Body of pancreas (tissue), 4 donors: ENCODE measurements around the gene SRPX2. TPM values are rescaled to one million over a fixed set of nuclear protein-coding genes. Genes with fewer than 3 reads are reported as not detected.
A peak's percentile ranks its signal among the peaks of the same experiment; 100 is the strongest.

Source experiments
- ATAC-seq: fragments of 150-250 bp; one replicate; pipeline ENCODE4 v1.9.1; 2016
- DNase-seq, 4 donors: peaks; one replicate each; pipeline ENCODE4 v3.0.0-alpha.2; 2019
- H3K27ac ChIP-seq, 4 donors: fragments of 200-600 bp; sonication (generic); 1 replicate in 3 of 4; 2 replicates in 1 of 4; pipeline versions ENCODE4 v1.5.1 to v1.6.1; 2016 to 2019; ENCODE audit warnings: mild to moderate bottlenecking in 1 of 4, mixed read lengths in 1 of 4, moderate library complexity in 1 of 4
- H3K27me3 ChIP-seq, 2 donors: fragments of 200-600 bp; sonication (generic); one replicate each; pipeline ENCODE4 v1.6.0; 2016; ENCODE audit warnings: mild to moderate bottlenecking in 1 of 2
- H3K36me3 ChIP-seq, 2 donors: fragments of 200-600 bp; sonication (generic); replicated peaks in 1 of 2; 2 replicates each; pipeline ENCODE4 v1.5.1; 2016; ENCODE audit warnings: low read depth in 2 of 2; ENCODE audit not compliant: insufficient read depth in 1 of 2
- H3K4me1 ChIP-seq: fragments of 200-600 bp; sonication (generic); one replicate; pipeline ENCODE4 v1.6.0; 2016
- H3K4me3 ChIP-seq, 2 donors: fragments of 200-600 bp; sonication (generic); 1 replicate in 1 of 2; 2 replicates in 1 of 2; pipeline ENCODE4 v1.5.1; 2016 to 2019
- H3K9me3 ChIP-seq, 3 donors: fragments of 200-600 bp; sonication (generic); 1 replicate in 2 of 3; 2 replicates in 1 of 3; pipeline ENCODE4 v1.5.1; 2016
- POLR2A ChIP-seq, 3 donors: fragments of 450-650 bp; IDR thresholded peaks; one replicate each; pipeline ENCODE4 v1.6.1; 2016; ENCODE audit warnings: antibody characterized with exemption in 3 of 3, mild to moderate bottlenecking in 2 of 3
- WGBS, 2 donors: methylation state at CpG; one replicate each; pipeline ENCODE4 v1.1.5; 2017; 5-methylcytosine and 5-hydroxymethylcytosine counted together
- intact Hi-C: fragments of 100-400 bp; cut with DNase I; formaldehyde crosslinking; loops from one replicate; pipeline ENCODE4 v1.15.1; 2023
- total RNA-seq, 2 donors: library from RNA; depleted of rRNA; stranded (reverse); fragments of >200 nt; gene quantifications; one replicate each; pipeline ENCODE4 v1.1.0, GENCODE V29; 2016
- TF ChIP-seq, protein P1 (sequence below), 7 experiments: fragments of 450-650 bp in 4 of 7; fragments of 200-600 bp in 3 of 7; sonication (generic) in 3 of 7; IDR thresholded peaks; one replicate each; pipeline ENCODE4 v1.5.1; 2016 to 2019; ENCODE audit warnings: antibody characterized with exemption in 7 of 7

Gene SRPX2
- total RNA-seq, 2 donors from 2014 or later, result 8.6 to 15.5 TPM

GRCh38 chrX:100680756-100681155 lies 36.8 kb downstream of the SRPX2 start:
- no peaks in the 10 kb centered on the region for H3K9me3 ChIP-seq
- intact Hi-C loops, result no loop called here
- no peaks in the 10 kb centered on the region for H3K27me3 ChIP-seq
- H3K27ac ChIP-seq, result no peak overlapping the region
- H3K36me3 ChIP-seq, result no peaks in the 10 kb centered on the region
- TF ChIP-seq POLR2A (IDR thresholded peaks at IDR 0.05), result no peak
- TF ChIP-seq, protein P1, sequence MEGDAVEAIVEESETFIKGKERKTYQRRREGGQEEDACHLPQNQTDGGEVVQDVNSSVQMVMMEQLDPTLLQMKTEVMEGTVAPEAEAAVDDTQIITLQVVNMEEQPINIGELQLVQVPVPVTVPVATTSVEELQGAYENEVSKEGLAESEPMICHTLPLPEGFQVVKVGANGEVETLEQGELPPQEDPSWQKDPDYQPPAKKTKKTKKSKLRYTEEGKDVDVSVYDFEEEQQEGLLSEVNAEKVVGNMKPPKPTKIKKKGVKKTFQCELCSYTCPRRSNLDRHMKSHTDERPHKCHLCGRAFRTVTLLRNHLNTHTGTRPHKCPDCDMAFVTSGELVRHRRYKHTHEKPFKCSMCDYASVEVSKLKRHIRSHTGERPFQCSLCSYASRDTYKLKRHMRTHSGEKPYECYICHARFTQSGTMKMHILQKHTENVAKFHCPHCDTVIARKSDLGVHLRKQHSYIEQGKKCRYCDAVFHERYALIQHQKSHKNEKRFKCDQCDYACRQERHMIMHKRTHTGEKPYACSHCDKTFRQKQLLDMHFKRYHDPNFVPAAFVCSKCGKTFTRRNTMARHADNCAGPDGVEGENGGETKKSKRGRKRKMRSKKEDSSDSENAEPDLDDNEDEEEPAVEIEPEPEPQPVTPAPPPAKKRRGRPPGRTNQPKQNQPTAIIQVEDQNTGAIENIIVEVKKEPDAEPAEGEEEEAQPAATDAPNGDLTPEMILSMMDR (IDR thresholded peaks at IDR 0.05), result no peak
- no peak for ATAC-seq
- WGBS, 2 donors, result 57 to 58% methylated on average over 2 of the region's 2 CpGs
- DNase-seq, result no peak
- no peaks in the 10 kb centered on the region for H3K4me1 ChIP-seq
- no peak overlapping the region for H3K4me3 ChIP-seq

DNA sequence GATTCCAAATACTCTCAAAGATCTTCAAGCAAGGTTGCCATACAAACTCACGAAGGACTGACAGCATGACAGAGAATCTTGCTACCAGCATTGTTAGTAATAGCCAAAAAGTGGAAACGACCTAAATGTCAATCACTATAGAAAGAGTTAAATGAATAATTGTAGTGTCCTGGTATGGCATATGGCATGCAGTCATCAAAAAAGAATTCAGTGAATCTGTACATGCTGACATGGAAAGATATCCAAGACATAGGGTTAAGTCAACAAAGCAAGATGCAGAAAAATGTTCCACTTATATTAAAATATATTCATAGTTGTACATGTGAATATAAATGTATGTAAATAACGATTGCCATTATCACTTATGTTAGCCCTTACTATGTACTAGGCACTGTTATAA lies 37.6 kb downstream of the SRPX2 start:
- WGBS, 2 donors, result 70 to 86% methylated on average over 3 of the region's 3 CpGs
- no peak for TF ChIP-seq POLR2A (IDR thresholded peaks at IDR 0.05)
- TF ChIP-seq, protein P1 (IDR thresholded peaks at IDR 0.05), result no peak

DNA sequence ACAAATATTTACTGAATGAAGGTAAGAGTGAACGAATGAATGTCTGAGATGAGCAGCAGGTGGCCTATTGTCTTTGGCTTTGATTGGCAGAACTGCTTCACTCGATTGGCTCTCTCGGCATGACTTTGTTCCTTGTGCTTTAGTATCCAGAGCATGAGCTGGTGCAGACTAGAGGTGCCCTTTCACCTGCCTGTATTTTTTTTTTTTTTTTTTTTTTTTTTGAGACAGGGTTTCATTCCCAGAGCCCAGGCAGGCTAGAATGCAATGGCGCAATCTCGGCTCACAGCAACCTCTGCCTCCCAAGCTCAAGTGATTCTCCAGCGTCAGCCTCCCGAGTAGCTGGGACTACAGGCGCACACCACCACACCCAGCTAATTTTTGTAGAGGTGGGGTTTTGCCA lies 38.9 kb downstream of the SRPX2 start:
- no peak overlapping the region for H3K27ac ChIP-seq
- no peak overlapping the region for H3K4me3 ChIP-seq
- intact Hi-C loops, result no loop called here
- no peaks in the 10 kb centered on the region for H3K9me3 ChIP-seq
- H3K4me1 ChIP-seq, result no peaks in the 10 kb centered on the region
- H3K27me3 ChIP-seq, result no peaks in the 10 kb centered on the region
- no peaks in the 10 kb centered on the region for H3K36me3 ChIP-seq
- WGBS, 2 donors, result 75 to 90% methylated on average over 3 to 4 of the region's 8 CpGs
- TF ChIP-seq POLR2A (IDR thresholded peaks at IDR 0.05), result no peak
- no peak for ATAC-seq
- no peak for DNase-seq

More for the DNA sequence above, 37.6 kb downstream of the SRPX2 start:
- no peaks in the 10 kb centered on the region for H3K4me1 ChIP-seq
- H3K27me3 ChIP-seq, result no peaks in the 10 kb centered on the region
- H3K27ac ChIP-seq, result no peak overlapping the region
- no peaks in the 10 kb centered on the region for H3K36me3 ChIP-seq
- H3K4me3 ChIP-seq, result no peak overlapping the region
- DNase-seq, result no peak
- intact Hi-C loops, result no loop called here
- ATAC-seq, result no peak
- no peaks in the 10 kb centered on the region for H3K9me3 ChIP-seq

GRCh38 chrX:100685284-100685996 lies 41.4 kb downstream of the SRPX2 start:
- Histone ChIP-seq H3K36me3 (no peaks in the 10 kb centered on the region), H3K27me3 (no peaks in the 10 kb centered on the region), H3K4me1 (no peaks in the 10 kb centered on the region), H3K9me3 (no peaks in the 10 kb centered on the region), H3K27ac (no peak overlapping the region), H3K4me3 (no peak overlapping the region)
- TF ChIP-seq, protein P1 (IDR thresholded peaks at IDR 0.05), result peak; percentile 50 to 98 (median 96)
- TF ChIP-seq POLR2A (IDR thresholded peaks at IDR 0.05), result no peak
- ATAC-seq, result peak; percentile 83
- peak; percentile 73 to 82 (median 76) for DNase-seq
- intact Hi-C loops, result loop anchor here (5.0 kb wide), 1 partner anchor 82 kb away; no protein-coding TSS in a partner anchor
- WGBS, 2 donors, result 38 to 42% methylated on average over 5 of the region's 5 CpGs

- Histone ChIP-seq H3K27ac (no peak overlapping the region), H3K36me3 (no peaks in the 10 kb centered on the region), H3K9me3 (no peaks in the 10 kb centered on the region), H3K27me3 (no peaks in the 10 kb centered on the region), H3K4me1 (no peaks in the 10 kb centered on the region), H3K4me3 (no peak overlapping the region)
- WGBS, 2 donors, result 6 to 20% methylated on average over 1 of the region's 1 CpG
- intact Hi-C loops, result loop anchor here (5.0 kb wide), 1 partner anchor 81 kb away; no protein-coding TSS in a partner anchor
- DNase-seq (no peak), ATAC-seq (no peak)
- no peak for TF ChIP-seq POLR2A (IDR thresholded peaks at IDR 0.05)
- TF ChIP-seq, protein P1 (IDR thresholded peaks at IDR 0.05), result no peak
These were observed 42.0 kb downstream of the SRPX2 start for GRCh38 chrX:100685997-100686305.
